HPDE6-E6E7 (cell line): ENCODE data around the gene CRACDL.

ENCODE experiments used
- DNase-seq: peaks from one replicate; pipeline ENCODE4 v3.0.0; 2011; ENCODE audit warnings: missing footprints; ENCODE audit errors: extremely low spot score

CRACDL gene

GRCh38 chr2:98750593-98751282, 185.3 kb downstream of the CRACDL start:
- no peak for DNase-seq

- DNase-seq = no peak
Measured at GRCh38 chr2:98749066-98749450, 187.0 kb downstream of the CRACDL start.

GRCh38 chr2:98748292-98749065, 187.5 kb downstream of the CRACDL start:
- no peak for DNase-seq

GRCh38 chr2:98747888-98748287, 188.1 kb downstream of the CRACDL start:
- no peak for DNase-seq

- DNase-seq = no peak
Measured at GRCh38 chr2:98746426-98746825, 189.6 kb downstream of the CRACDL start.

GRCh38 chr2:98744595-98744994, 191.4 kb downstream of the CRACDL start:
- DNase-seq = no peak
